Neural cell (in vitro differentiated cells): ENCODE measurements around the gene BCL11B.

Experiments
- CTCF ChIP-seq: fragments of 450-650 bp; IDR thresholded peaks from 2 replicates; pipeline ENCODE4 v1.5.1; 2014; ENCODE audit warnings: antibody characterized with exemption, mild to moderate bottlenecking, moderate library complexity; ENCODE audit not compliant: poor library complexity, severe bottlenecking
- EP300 ChIP-seq: fragments of 450-650 bp; conservative IDR thresholded peaks from 2 replicates; pipeline ENCODE4 v1.6.1; 2014; ENCODE audit warnings: antibody characterized with exemption, mild to moderate bottlenecking, moderate library complexity; ENCODE audit not compliant: poor library complexity, severe bottlenecking
- EZH2 ChIP-seq: fragments of 200-600, 300-800 bp; shearing (Covaris generic), sonication (generic); IDR thresholded peaks from 2 replicates; pipeline ENCODE4 v1.6.1; 2014; ENCODE audit warnings: antibody characterized with exemption, low read length, borderline replicate concordance, mild to moderate bottlenecking; ENCODE audit not compliant: insufficient read depth, poor library complexity, severe bottlenecking
- MXI1 ChIP-seq: fragments of 450-650 bp; conservative IDR thresholded peaks from 2 replicates; pipeline ENCODE4 v1.6.1; 2014; ENCODE audit warnings: antibody characterized with exemption, mild to moderate bottlenecking; ENCODE audit not compliant: poor library complexity, severe bottlenecking
- POLR2AphosphoS5 ChIP-seq: IDR thresholded peaks from 2 replicates; pipeline ENCODE4 v1.6.1; 2012
- RAD21 ChIP-seq: fragments of 450-650 bp; conservative IDR thresholded peaks from 2 replicates; pipeline ENCODE4 v1.6.1; 2014; ENCODE audit warnings: antibody characterized with exemption, mild to moderate bottlenecking, moderate library complexity
- REST ChIP-seq: IDR thresholded peaks from 2 replicates; pipeline ENCODE4 v1.6.1; 2012; ENCODE audit warnings: borderline replicate concordance
- SMC3 ChIP-seq: fragments of 450-650 bp; conservative IDR thresholded peaks from 2 replicates; pipeline ENCODE4 v1.6.1; 2014; ENCODE audit warnings: antibody characterized with exemption, mild to moderate bottlenecking, moderate library complexity; ENCODE audit not compliant: poor library complexity

GRCh38 chr14:99284254-99285004 lies 12.4 kb upstream of the BCL11B start:
- TF ChIP-seq CTCF (no peak), RAD21 (no peak), EZH2 (no peak), POLR2AphosphoS5 (no peak), MXI1 (no peak), EP300 (no peak), SMC3 (no peak), REST (no peak)
